OCI-M2 (cell line): ENCODE results near the gene CACNA1C.

Experiments
- DNase-seq: peaks from one replicate; lab custom pipeline; 2025; ENCODE audit not compliant: unreplicated experiment; lab: John Stamatoyannopoulos, UW

CACNA1C gene

GRCh38 chr12:2535583-2536204 is 482.9 kb downstream of the CACNA1C start:
- no peak for DNase-seq

DNA sequence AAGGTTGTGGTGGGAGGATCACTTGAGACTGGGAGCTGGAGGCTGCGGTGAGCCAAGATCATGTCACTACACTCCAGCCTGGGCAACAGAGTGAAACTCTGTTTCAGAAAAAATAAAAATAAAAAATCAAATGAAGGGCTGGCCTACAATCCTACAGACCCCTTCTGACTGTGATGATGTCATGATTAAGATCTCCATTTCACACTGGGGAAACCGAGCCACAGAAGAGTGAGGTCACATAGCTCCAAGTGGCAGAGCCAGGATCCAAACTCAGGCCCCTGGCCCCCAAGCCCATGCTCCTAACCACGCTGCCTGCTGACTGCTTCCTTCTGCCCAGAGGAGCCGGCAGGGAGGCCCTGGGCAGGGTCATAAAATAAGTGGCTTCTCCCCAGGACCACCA is 483.9 kb downstream of the CACNA1C start:
- DNase-seq = no peak

- no peak for DNase-seq
Observed at GRCh38 chr12:2537868-2538541, 485.2 kb downstream of the CACNA1C start.

DNA sequence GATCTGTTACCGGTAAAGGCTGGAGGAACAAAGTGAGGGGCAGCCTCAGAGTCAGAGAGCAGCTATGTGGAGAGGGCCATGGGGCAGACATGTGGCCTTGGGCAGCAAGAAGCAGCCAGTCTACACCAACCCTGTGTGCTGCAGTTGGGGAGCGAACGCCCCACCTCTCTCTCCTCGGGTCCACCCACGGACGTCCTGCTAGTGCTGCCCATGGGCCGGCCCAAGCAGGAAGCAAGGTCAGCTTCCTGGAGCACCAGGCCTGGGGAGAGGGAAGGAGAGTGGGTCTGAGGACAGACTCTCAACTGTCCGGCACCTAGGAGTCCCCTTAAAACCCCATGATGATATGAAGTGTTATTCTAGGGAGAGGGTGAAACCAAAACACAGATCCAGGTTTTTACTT is 487.2 kb downstream of the CACNA1C start:
- DNase-seq = no peak

DNA sequence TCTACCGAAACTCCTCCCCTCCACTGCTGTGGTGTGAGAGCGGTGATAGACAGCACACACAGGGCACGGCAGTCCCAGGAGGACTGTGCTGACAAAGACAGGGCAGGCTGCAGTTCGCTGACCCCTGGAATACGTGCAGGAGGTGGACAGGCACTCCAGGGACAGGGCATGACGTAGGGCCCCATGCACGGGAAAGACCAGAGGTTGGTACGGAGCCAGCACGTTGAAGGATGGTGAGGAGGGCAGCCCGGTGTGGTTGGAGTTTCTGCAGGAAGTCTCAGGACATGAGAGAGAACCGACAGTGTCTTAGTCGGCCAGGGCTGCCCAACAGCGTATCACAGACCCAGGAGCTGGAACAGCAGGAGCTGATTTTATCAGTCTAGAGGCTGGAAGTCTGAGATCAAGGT is 487.8 kb downstream of the CACNA1C start:
- no peak for DNase-seq

- DNase-seq = no peak
Observed at GRCh38 chr12:2541631-2542204, 488.9 kb downstream of the CACNA1C start.

GRCh38 chr12:2543801-2544200 is 491.0 kb downstream of the CACNA1C start:
- DNase-seq = no peak

- DNase-seq = no peak
Observed at GRCh38 chr12:2544230-2544629, 491.4 kb downstream of the CACNA1C start.

DNA sequence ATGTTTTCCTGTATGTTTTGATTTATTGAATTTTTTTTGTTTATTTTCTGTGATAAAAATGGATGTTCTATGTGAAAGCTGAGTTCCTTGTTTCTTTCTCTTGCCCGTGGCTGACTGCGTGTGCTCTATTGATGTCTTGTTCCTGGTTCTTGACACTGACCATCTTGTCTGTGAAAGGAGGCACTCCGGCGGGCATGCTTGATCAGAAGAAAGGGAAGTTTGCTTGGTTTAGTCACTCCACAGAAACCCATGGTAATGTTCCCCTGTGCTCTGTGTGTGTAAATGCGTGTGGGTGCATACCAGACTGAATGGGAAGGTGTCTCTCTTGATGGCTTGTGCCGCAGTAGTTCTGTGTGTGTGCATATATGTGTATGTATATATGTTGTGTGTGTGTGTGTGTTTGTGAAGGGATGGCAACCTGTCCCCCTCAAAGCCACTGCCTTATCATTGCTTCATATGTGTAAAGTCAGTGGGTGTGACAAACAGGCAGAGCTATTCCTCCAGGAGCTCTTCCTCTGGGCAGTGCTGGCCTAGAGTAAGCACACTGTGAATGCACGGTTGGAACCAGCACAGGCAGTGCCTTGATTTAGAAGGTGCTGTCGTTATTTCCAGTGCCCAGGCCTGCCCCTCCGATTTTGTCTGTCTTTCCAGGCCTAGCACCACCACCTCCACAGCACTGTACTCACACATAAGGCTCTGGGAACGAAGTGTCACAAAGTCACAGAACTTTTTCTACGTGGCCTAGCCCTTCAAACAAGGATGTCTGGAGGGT is 494.7 kb downstream of the CACNA1C start:
- no peak for DNase-seq

DNA sequence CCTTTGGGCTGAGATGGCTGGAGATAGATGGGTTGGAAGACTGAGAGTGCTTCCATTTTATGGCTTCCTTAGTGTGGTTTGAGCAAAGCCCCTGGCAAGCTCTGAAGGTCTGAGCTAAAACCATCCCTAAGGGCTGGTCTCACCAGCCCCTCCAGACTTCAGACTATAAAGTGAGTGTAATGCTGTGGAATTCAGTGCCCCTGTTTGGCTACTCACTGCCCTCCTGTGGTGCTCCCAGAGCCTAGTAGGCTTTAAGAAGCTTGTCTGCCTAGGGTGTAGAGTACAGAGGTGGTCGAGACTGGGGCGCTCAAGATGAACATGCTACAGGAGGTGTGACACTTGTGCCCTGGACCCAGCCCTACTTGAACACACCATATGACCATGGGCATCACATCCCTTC is 495.3 kb downstream of the CACNA1C start:
- DNase-seq = no peak

GRCh38 chr12:2550561-2551411 is 498.0 kb downstream of the CACNA1C start:
- no peak for DNase-seq

- DNase-seq = no peak
Observed at GRCh38 chr12:2551412-2551900, 498.7 kb downstream of the CACNA1C start.

DNA sequence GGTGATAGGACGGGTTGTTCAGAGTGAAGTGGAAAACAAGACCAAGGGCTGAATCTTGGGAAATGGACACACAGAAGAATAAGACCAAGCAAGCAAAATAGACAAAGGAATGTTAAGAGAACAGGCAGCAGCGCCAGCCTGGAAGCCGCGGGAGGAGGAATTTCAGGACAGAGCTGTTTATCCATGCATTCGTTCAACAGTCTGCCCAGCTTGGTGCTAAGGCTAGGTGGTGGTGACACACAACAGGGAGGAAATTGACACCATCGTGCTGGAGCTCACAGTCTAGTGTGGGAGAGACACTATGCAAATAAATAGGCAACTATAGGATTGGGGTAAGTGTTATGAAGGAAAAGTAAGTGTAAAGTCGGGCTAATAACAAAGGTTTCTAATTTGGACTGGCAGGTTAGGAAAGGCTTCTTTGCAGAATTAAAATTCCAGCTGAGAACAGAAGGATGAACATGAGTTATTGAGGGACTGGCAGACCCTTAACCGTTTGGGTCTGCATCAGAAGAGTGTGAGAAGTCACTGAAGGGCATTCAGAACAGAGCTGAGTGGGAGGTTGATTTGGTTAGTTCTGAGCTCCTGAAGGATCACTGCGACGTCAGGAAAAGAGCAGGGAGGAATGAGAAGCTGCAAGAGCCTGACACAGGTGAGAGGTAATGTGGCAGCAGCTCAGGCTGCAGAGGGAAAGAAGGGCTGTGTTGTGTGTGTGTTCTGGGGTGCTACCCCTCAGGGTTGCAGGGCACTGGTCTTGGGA is 499.4 kb downstream of the CACNA1C start:
- DNase-seq = no peak

DNA sequence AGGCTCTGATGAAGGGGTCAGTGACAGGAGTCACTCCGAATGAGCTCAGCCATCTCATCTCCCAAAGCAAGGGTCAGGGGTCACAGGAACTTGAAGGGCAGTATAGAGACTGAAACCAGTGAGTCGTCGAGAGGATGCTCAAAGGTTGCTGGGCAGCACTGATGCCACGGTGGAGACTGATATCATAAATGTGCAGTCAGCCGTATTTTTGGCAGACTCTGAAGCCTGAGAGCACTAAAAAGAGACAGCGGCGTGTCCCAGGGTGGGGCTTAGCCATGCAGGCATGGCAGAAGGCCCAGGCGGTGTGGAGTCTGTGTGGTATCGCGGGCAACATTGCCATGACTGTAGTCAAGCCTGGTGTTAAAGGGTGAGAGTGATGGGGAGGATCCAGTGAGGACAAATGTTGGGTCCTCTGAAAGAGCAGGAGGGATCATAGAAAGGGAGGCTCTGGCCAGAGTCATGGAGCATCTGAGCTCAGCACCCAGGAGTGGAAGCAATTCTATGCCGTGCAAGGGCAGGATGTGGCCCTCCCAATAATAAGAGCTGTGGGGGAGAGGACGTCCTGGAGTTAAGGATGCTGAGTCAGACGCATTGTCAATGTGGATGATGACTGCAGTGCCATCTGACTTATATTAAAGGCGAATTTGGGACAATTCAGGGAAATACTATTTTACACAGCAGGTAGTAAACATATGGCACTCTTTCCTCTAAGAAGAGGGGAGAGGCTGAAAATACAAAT is 500.8 kb downstream of the CACNA1C start:
- DNase-seq = no peak

GRCh38 chr12:2555487-2556082 is 502.8 kb downstream of the CACNA1C start:
- no peak for DNase-seq

GRCh38 chr12:2557597-2557996 is 504.8 kb downstream of the CACNA1C start:
- no peak for DNase-seq

GRCh38 chr12:2559931-2560330 is 507.1 kb downstream of the CACNA1C start:
- no peak for DNase-seq

GRCh38 chr12:2560356-2560755 is 507.6 kb downstream of the CACNA1C start:
- DNase-seq = no peak

GRCh38 chr12:2561367-2561766 is 508.6 kb downstream of the CACNA1C start:
- no peak for DNase-seq
